A673 (cell line): Measurements from ENCODE around the gene OR2T8. TPM values are rescaled to one million over a fixed set of nuclear protein-coding genes. Genes with fewer than 3 reads are reported as not detected.

Experiments used
- Bru-seq: library from RNA; stranded (reverse); fragments of 400-500 nt; gene quantifications from one replicate; lab custom pipeline; 2021; lab: Mats Ljungman, UMichigan
- BruChase-seq, 2 experiments: library from RNA; stranded (reverse); fragments of 400-500 nt; gene quantifications; one replicate each; lab custom pipeline; 2021; lab: Mats Ljungman, UMichigan
- BruUV-seq: library from RNA; stranded (reverse); fragments of 400-500 nt; replicated peaks from 2 replicates; lab custom pipeline; 2021; lab: Mats Ljungman, UMichigan
- CTCF ChIA-PET: fragments of 300-600 bp; sonication (Branson Sonifier 250); formaldehyde crosslinking; loops from one replicate; lab custom pipeline; 2022; ENCODE audit warnings: antibody characterized with exemption; lab: Charles Lee
- POLR2A ChIA-PET: fragments of 300-600 bp; sonication (Branson Sonifier 250); formaldehyde crosslinking; loops from one replicate; lab custom pipeline; 2022; ENCODE audit warnings: antibody characterized with exemption; ENCODE audit not compliant: low non-redundant PET; lab: Charles Lee
- DNase-seq: peaks from one replicate; pipeline ENCODE4 v3.0.0-alpha.2; 2015; ENCODE audit warnings: low spot score
- H3K27ac ChIP-seq: fragments of 200-600 bp; sonication (generic); 2 replicates; pipeline ENCODE4 v1.5.1; 2016; ENCODE audit warnings: mixed run types, low read depth, mild to moderate bottlenecking, mixed read lengths, antibody characterized with exemption, low read length; ENCODE audit not compliant: poor library complexity, severe bottlenecking
- H3K27me3 ChIP-seq: fragments of 200-600 bp; sonication (generic); replicated peaks from 2 replicates; pipeline ENCODE4 v1.6.1; 2017; ENCODE audit warnings: mixed run types, low read depth, mild to moderate bottlenecking, mixed read lengths, antibody characterized with exemption, low read length; ENCODE audit not compliant: insufficient read depth, poor library complexity
- H3K36me3 ChIP-seq: fragments of 200-600 bp; sonication (generic); 2 replicates; pipeline ENCODE4 v1.6.1; 2016; ENCODE audit warnings: mixed run types, mild to moderate bottlenecking, mixed read lengths, antibody characterized with exemption, low read length; ENCODE audit not compliant: insufficient read depth, poor library complexity, severe bottlenecking
- H3K4me1 ChIP-seq: fragments of 200-600 bp; sonication (generic); 2 replicates; pipeline ENCODE4 v1.6.1; 2017; ENCODE audit warnings: mixed run types, mild to moderate bottlenecking, mixed read lengths, antibody characterized with exemption, low read length; ENCODE audit not compliant: insufficient read depth, poor library complexity, severe bottlenecking
- H3K4me3 ChIP-seq: fragments of 200-600 bp; sonication (generic); 2 replicates; pipeline ENCODE4 v1.5.1; 2016; ENCODE audit warnings: low read depth, mixed run types, mild to moderate bottlenecking, mixed read lengths, low read length; ENCODE audit not compliant: poor library complexity, severe bottlenecking
- H3K9me3 ChIP-seq: fragments of 200-600 bp; sonication (generic); 2 replicates; pipeline ENCODE4 v1.6.1; 2016; ENCODE audit warnings: mixed run types, low read depth, mild to moderate bottlenecking, mixed read lengths, antibody characterized with exemption, low read length; ENCODE audit not compliant: poor library complexity, severe bottlenecking
- EZH2 ChIP-seq: fragments of 200-600 bp; sonication (generic); IDR thresholded peaks from 2 replicates; pipeline ENCODE4 v1.6.1; 2017; ENCODE audit warnings: borderline replicate concordance, low read depth, mild to moderate bottlenecking, mixed read lengths, antibody characterized with exemption, low read length; ENCODE audit not compliant: poor library complexity, severe bottlenecking
- intact Hi-C: fragments of 100-400 bp; cut with micrococcal nuclease; formaldehyde crosslinking; loops from one replicate; pipeline ENCODE4 v1.10.0; 2022; ENCODE audit not compliant: unreplicated experiment
- long read RNA-seq: library from polyadenylated mRNA; stranded (forward); transcript quantifications from one replicate; pipeline ENCODE4 v2.0.0, GENCODE V29; 2022
- total RNA-seq: library from RNA; stranded (reverse); gene quantifications from 2 replicates; pipeline ENCODE4 v1.2.3, GENCODE V29; 2021
- TF ChIP-seq, protein P1 (sequence below): fragments of 300-800, 200-600 bp; sonication (generic); conservative IDR thresholded peaks from 2 replicates; pipeline ENCODE4 v1.5.1; 2017; ENCODE audit warnings: low read depth, mild to moderate bottlenecking, antibody characterized with exemption, low read length, moderate library complexity, mixed read lengths

Gene OR2T8, protein sequence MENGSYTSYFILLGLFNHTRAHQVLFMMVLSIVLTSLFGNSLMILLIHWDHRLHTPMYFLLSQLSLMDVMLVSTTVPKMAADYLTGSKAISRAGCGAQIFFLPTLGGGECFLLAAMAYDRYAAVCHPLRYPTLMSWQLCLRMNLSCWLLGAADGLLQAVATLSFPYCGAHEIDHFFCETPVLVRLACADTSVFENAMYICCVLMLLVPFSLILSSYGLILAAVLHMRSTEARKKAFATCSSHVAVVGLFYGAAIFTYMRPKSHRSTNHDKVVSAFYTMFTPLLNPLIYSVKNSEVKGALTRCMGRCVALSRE
- not detected in 2 replicates for total RNA-seq
- Bru-seq, nascent RNA: not detected
- BruChase-seq, experiment 1, labeled RNA remaining after a 2-hour chase: not detected
- not detected for BruChase-seq, experiment 2, labeled RNA remaining after a 6-hour chase
- long read RNA-seq: 0 reads

DNA sequence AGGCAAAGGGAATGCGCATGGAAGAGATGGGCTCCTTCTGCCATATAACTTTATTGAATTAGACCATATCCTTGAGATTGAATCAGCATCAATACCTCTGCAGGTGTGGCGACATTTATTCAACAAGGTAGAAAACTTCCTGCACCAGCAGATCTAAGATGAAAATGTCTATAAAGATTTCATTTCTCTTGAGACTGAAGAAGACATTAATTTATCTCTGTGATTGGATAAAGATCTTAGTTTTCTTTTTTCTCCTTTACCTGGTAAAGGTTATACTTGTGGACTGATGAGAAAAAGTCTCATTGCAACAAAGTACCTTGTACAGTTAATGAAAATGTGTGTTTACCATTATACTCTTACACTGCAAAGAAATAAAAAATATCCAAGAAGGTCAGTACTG lies at the start of gene OR2T8:
Gene OR2T8, plus strand, starts transcription at position 301 of the 400 bp plus-strand sequence. CDS start 766 bp downstream, outside the sequence.
- Histone ChIP-seq H3K4me3 (no peak within 1 kb of the TSS), H3K27me3 (no peaks in the 10 kb centered on the region), H3K9me3 (peaks cover 3% of the 10 kb centered on the region), H3K36me3 (no peaks in the 10 kb centered on the region), H3K27ac (no peak within 1 kb of the TSS), H3K4me1 (no peaks in the 10 kb centered on the region)
- POLR2A ChIA-PET: no interaction called here
- CTCF ChIA-PET: no interaction called here
- BruUV-seq: no TSS peak
- intact Hi-C loops: no loop called here
- TF ChIP-seq EZH2: no peak
- TF ChIP-seq, protein P1, sequence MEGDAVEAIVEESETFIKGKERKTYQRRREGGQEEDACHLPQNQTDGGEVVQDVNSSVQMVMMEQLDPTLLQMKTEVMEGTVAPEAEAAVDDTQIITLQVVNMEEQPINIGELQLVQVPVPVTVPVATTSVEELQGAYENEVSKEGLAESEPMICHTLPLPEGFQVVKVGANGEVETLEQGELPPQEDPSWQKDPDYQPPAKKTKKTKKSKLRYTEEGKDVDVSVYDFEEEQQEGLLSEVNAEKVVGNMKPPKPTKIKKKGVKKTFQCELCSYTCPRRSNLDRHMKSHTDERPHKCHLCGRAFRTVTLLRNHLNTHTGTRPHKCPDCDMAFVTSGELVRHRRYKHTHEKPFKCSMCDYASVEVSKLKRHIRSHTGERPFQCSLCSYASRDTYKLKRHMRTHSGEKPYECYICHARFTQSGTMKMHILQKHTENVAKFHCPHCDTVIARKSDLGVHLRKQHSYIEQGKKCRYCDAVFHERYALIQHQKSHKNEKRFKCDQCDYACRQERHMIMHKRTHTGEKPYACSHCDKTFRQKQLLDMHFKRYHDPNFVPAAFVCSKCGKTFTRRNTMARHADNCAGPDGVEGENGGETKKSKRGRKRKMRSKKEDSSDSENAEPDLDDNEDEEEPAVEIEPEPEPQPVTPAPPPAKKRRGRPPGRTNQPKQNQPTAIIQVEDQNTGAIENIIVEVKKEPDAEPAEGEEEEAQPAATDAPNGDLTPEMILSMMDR: no peak
- no peak for DNase-seq

DNA sequence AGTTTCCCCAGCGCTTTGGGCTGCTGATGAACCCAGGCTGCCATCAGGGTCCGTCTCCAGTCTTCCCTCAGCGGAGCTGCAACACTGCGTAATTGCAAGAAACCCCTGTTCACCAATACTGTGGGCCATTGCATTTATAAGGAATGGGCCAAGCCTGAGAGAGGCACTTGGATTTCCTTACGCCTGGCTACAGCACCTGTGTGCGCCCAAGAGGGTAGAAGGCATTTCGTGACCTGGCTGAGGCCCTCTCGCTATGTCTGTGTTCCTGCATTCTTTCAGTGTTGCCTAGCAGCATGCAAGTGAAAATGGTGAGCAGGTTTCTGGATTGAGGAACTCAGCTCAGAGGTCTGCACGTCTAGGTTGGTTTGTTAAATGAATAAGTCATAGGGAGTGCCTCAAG lies 36.7 kb upstream of the OR2T8 start:
- intact Hi-C loops: no loop called here
- ChIA-PET POLR2A (no interaction called here), CTCF (no interaction called here)
- peaks cover 14% of the 10 kb centered on the region for H3K9me3 ChIP-seq
- DNase-seq: no peak
- no peak overlapping the region for H3K27ac ChIP-seq
- no peaks in the 10 kb centered on the region for H3K36me3 ChIP-seq
- TF ChIP-seq, protein P1: no peak
- no peak for TF ChIP-seq EZH2
- H3K27me3 ChIP-seq: no peaks in the 10 kb centered on the region
- H3K4me3 ChIP-seq: no peak overlapping the region
- BruUV-seq: no TSS peak
- no peaks in the 10 kb centered on the region for H3K4me1 ChIP-seq

DNA sequence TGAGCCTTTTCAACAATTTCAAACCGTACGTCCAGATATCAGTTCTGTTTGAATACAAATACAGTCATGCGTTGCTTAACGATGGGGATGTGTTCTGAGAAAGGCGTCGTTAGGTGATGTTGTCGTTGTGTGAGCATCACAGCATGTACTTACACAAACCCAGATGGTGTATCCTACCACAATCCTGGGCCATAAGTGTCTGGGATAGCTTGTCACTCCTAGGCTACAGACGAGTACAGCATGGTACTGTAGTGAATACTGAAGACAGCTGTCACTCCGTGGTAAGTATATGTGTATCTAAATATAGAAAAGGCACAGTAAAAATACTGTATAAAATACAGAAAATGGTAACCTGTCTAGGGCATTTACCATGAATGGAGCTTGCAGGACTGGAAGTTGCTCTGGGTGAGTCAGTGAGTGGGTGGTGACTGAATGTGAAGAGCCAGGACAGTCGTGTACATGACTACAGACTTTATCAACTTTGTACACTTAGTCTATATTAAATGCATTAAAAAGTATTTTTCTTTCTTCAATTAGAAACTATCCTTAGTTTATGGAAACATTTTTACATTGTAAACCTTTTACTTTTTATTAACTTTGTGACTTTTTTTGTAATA lies 35.1 kb upstream of the OR2T8 start:
- BruUV-seq: no TSS peak
- no peak overlapping the region for H3K4me3 ChIP-seq
- H3K36me3 ChIP-seq: no peaks in the 10 kb centered on the region
- H3K27ac ChIP-seq: no peak overlapping the region
- no peaks in the 10 kb centered on the region for H3K27me3 ChIP-seq
- H3K9me3 ChIP-seq: peaks cover 12% of the 10 kb centered on the region
- ChIA-PET POLR2A (no interaction called here), CTCF (no interaction called here)
- intact Hi-C loops: no loop called here
- H3K4me1 ChIP-seq: no peaks in the 10 kb centered on the region
- TF ChIP-seq EZH2: no peak
- TF ChIP-seq, protein P1: no peak
- no peak for DNase-seq
